Lower leg skin (tissue), 4 donors: ENCODE measurements around the gene ACOT11. TPM values are rescaled to one million over a fixed set of nuclear protein-coding genes. Genes with fewer than 3 reads are reported as not detected.
"Not testable (repeated sequence)": the region's sequence is repeated elsewhere in the genome, so short reads cannot be mapped to it uniquely, and the experiment has no call there.

Experiments
- DNase-seq, 2 donors: peaks; one replicate each; pipeline ENCODE4 v3.0.0-alpha.2; 2019; ENCODE audit warnings: low spot score in 2 of 2
- H3K4me3 ChIP-seq: fragments of 200-600 bp; sonication (generic); 2 replicates; pipeline ENCODE4 v1.5.1; 2017; ENCODE audit warnings: mild to moderate bottlenecking, low read depth; ENCODE audit not compliant: poor library complexity, severe bottlenecking
- CTCF ChIP-seq, 3 donors: fragments of 450-650 bp; IDR thresholded peaks; one replicate each; pipeline ENCODE4 v1.5.1; 2016; ENCODE audit warnings: antibody characterized with exemption in 3 of 3, mild to moderate bottlenecking in 3 of 3, moderate library complexity in 2 of 3
- POLR2A ChIP-seq, 2 donors: fragments of 450-650 bp; IDR thresholded peaks; one replicate each; pipeline ENCODE4 v1.6.1; 2016 to 2017; ENCODE audit warnings: antibody characterized with exemption in 2 of 2, mild to moderate bottlenecking in 1 of 2, moderate library complexity in 1 of 2
- WGBS, 2 donors: methylation state at CpG; one replicate each; pipeline ENCODE4 v1.1.5; 2018; 5-methylcytosine and 5-hydroxymethylcytosine counted together
- intact Hi-C: fragments of 100-400 bp; cut with DNase I; formaldehyde crosslinking; loops from one replicate; pipeline ENCODE4 v1.15.0; 2023; ENCODE audit warnings: low total_unique reads
- total RNA-seq, 4 donors: library from RNA; depleted of rRNA; stranded (reverse); fragments of >200 nt; gene quantifications; one replicate each; pipeline ENCODE4 v1.1.0, GENCODE V29; 2016

Gene ACOT11
- total RNA-seq, 4 donors from 2014 or later: 1.9 to 3.9 (median 2.2) TPM

DNA sequence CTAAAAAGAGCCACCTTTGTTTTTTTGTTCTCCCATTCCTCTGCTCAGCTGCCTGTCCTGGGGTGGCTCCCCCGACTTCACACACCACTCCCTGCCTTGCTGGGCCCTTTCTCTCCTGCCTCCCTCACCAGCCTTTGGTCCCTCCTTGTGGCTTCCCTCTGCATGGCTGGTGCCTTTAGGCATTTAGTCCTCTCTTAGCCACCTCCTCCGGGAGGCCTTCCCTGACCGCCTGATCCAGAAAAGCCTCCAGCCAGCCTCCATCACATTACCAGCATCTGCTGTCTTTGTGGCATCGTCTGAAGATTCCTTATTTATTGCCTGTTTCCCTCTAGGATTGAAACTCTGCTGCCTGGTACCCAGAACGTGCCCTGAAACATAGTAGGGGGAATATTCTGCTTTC, 46.2 kb upstream of the ACOT11 start:
- TF ChIP-seq CTCF (IDR thresholded peaks at IDR 0.05) (no peak), POLR2A (IDR thresholded peaks at IDR 0.05) (no peak)
- WGBS, 2 donors: 73 to 78% methylated on average over 5 of the region's 5 CpGs
- no peak for DNase-seq
- H3K4me3 ChIP-seq: no peak overlapping the region
- intact Hi-C loops: no loop called here

DNA sequence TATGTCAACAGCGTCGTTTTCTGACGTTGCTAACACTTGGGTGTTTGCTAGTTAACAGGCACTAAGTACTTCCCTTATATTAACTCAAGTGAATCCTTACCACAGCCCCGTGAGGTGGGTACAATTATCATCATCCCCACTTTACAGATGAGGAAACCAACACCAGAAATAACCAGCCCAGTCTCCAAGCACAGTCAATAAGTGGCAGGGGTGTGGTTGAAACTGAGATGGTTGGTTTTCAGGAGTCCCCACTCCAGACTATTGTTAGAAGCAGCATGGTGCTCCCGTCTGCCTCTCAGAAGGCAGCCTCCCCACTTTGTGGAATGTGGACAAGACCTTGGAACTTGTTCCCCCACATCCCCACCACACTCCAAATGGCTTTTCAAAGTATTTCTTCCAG, 45.7 kb upstream of the ACOT11 start:
- 76 to 77% methylated on average over 5 of the region's 5 CpGs for WGBS, 2 donors
- no peak for DNase-seq
- no peak for TF ChIP-seq POLR2A (IDR thresholded peaks at IDR 0.05)
- TF ChIP-seq CTCF (IDR thresholded peaks at IDR 0.05): no peak
- intact Hi-C loops: no loop called here
- no peak overlapping the region for H3K4me3 ChIP-seq

DNA sequence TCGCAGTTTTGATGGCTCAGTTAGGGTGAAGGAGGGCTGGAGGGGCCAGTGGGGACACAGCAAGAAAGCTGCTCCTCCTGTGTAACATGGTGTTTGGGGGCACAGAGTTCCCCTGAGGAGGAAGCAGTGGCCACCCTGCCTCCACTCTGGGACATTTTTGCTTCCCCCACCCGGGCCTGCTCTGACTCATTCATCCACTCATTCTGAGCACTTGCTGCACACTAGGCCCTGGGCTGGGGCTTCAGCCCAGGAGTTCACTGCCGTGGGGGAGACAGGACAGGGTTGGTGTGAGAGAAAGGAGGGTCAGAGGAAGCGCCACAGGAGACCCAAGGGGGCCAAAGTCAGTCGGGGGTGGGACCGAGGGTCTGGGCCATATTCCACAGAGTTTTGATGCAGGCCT, 41.4 kb upstream of the ACOT11 start:
- intact Hi-C loops: no loop called here
- TF ChIP-seq POLR2A (IDR thresholded peaks at IDR 0.05) (no peak), CTCF (IDR thresholded peaks at IDR 0.05) (no peak)
- WGBS, 2 donors: 77 to 80% methylated on average over 6 of the region's 6 CpGs

GRCh38 chr1:54507033-54507870, 40.8 kb upstream of the ACOT11 start:
- 76 to 77% methylated on average over 17 of the region's 17 CpGs for WGBS, 2 donors
- no peak overlapping the region for H3K4me3 ChIP-seq
- DNase-seq: no peak
- intact Hi-C loops: no loop called here
- no peak for TF ChIP-seq CTCF (IDR thresholded peaks at IDR 0.05)
- no peak for TF ChIP-seq POLR2A (IDR thresholded peaks at IDR 0.05)

More for the DNA sequence above, 41.4 kb upstream of the ACOT11 start:
- H3K4me3 ChIP-seq: no peak overlapping the region
- DNase-seq: no peak

- 83 to 84% methylated on average over 3 of the region's 3 CpGs for WGBS, 2 donors
- no peak for DNase-seq
- intact Hi-C loops: no loop called here
- no peak for TF ChIP-seq CTCF (IDR thresholded peaks at IDR 0.05)
- TF ChIP-seq POLR2A (IDR thresholded peaks at IDR 0.05): no peak
- H3K4me3 ChIP-seq: no peak overlapping the region
Observed at GRCh38 chr1:54510715-54511270, 37.2 kb upstream of the ACOT11 start.

GRCh38 chr1:54513921-54514580, 34.0 kb upstream of the ACOT11 start:
- 91 to 92% methylated on average over 24 of the region's 24 CpGs for WGBS, 2 donors
- DNase-seq, H3K4me3 ChIP-seq, intact Hi-C loops: not testable (repeated sequence)
